HL-60 (cell line): ENCODE data around the gene S100P.

Experiments used
- POLR2AphosphoS5 ChIP-seq: IDR thresholded peaks from 2 replicates; pipeline ENCODE4 v1.6.1; 2012; ENCODE audit warnings: low read depth
- TF ChIP-seq, protein P1 (sequence below): IDR thresholded peaks from one replicate; pipeline ENCODE4 v1.5.1; 2011; ENCODE audit warnings: low read length, control low read depth, inconsistent platforms; ENCODE audit not compliant: insufficient read depth

GRCh38 chr4:6721121-6721520 lies 27.4 kb downstream of the S100P start:
- TF ChIP-seq POLR2AphosphoS5: no peak
- TF ChIP-seq, protein P1, sequence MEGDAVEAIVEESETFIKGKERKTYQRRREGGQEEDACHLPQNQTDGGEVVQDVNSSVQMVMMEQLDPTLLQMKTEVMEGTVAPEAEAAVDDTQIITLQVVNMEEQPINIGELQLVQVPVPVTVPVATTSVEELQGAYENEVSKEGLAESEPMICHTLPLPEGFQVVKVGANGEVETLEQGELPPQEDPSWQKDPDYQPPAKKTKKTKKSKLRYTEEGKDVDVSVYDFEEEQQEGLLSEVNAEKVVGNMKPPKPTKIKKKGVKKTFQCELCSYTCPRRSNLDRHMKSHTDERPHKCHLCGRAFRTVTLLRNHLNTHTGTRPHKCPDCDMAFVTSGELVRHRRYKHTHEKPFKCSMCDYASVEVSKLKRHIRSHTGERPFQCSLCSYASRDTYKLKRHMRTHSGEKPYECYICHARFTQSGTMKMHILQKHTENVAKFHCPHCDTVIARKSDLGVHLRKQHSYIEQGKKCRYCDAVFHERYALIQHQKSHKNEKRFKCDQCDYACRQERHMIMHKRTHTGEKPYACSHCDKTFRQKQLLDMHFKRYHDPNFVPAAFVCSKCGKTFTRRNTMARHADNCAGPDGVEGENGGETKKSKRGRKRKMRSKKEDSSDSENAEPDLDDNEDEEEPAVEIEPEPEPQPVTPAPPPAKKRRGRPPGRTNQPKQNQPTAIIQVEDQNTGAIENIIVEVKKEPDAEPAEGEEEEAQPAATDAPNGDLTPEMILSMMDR: no peak
